DND-41 (cell line): ENCODE results near the gene CNTNAP5.
"Not testable (repeated sequence)": the region's sequence is repeated elsewhere in the genome, so short reads cannot be mapped to it uniquely, and the experiment has no call there.

Source experiments
- ATAC-seq: fragments of 200-7000 bp; cut with Tn5 transposase; 3 replicates; pipeline ENCODE4 v1.9.1; 2021; ENCODE audit warnings: low read depth; ENCODE audit not compliant: insufficient read depth
- DNase-seq: peaks from one replicate; pipeline ENCODE4 v3.0.0-alpha.2; 2020
- H2AFZ ChIP-seq: 2 replicates; pipeline ENCODE4 v1.6.0; 2012; ENCODE audit warnings: low read depth, low read length
- H3K27ac ChIP-seq: 2 replicates; pipeline ENCODE4 v1.5.1; 2012; ENCODE audit warnings: low read length, inconsistent platforms
- H3K27me3 ChIP-seq: fragments of 200-600 bp; sonication (generic); 2 replicates; pipeline ENCODE4 v1.6.0; 2012; ENCODE audit warnings: low read length, mild to moderate bottlenecking, inconsistent platforms; ENCODE audit not compliant: insufficient read depth, poor library complexity
- H3K36me3 ChIP-seq: 2 replicates; pipeline ENCODE4 v1.5.1; 2012; ENCODE audit warnings: low read length, inconsistent platforms; ENCODE audit not compliant: insufficient read depth
- H3K4me1 ChIP-seq: 2 replicates; pipeline ENCODE4 v1.5.1; 2012; ENCODE audit warnings: mild to moderate bottlenecking, low read length; ENCODE audit not compliant: insufficient read depth
- H3K4me2 ChIP-seq: 2 replicates; pipeline ENCODE4 v1.6.0; 2012; ENCODE audit warnings: mild to moderate bottlenecking, moderate library complexity, low read length, inconsistent platforms; ENCODE audit not compliant: insufficient read depth
- H3K4me3 ChIP-seq, 2 experiments: fragments of 200-600 bp in 1 of 2; shearing (Covaris generic) in 1 of 2; 2 replicates each; pipeline ENCODE4 v1.5.1; 2012 to 2016; ENCODE audit warnings: inconsistent platforms in 2 of 2, low read length in 2 of 2, mild to moderate bottlenecking in 2 of 2, low read depth in 1 of 2, moderate library complexity in 1 of 2
- H3K79me2 ChIP-seq: 2 replicates; pipeline ENCODE4 v1.6.0; 2012; ENCODE audit warnings: low read length, inconsistent platforms; ENCODE audit not compliant: insufficient read depth
- H3K9ac ChIP-seq: 2 replicates; pipeline ENCODE4 v1.6.0; 2012; ENCODE audit warnings: low read depth, mild to moderate bottlenecking, inconsistent platforms, low read length, moderate library complexity
- H3K9me3 ChIP-seq: 2 replicates; pipeline ENCODE4 v1.5.1; 2012; ENCODE audit warnings: low read length, moderate library complexity, mild to moderate bottlenecking, inconsistent platforms; ENCODE audit not compliant: insufficient read depth, severe bottlenecking
- H4K20me1 ChIP-seq: 2 replicates; pipeline ENCODE4 v1.6.0; 2012; ENCODE audit warnings: low read length; ENCODE audit not compliant: insufficient read depth
- CTCF ChIP-seq: IDR thresholded peaks from 2 replicates; pipeline ENCODE4 v1.5.1; 2012; ENCODE audit warnings: borderline replicate concordance, low read length, moderate library complexity, mild to moderate bottlenecking; ENCODE audit not compliant: poor library complexity, severe bottlenecking; ENCODE audit errors: extremely low read depth
- EZH2 ChIP-seq: IDR thresholded peaks from 3 replicates; pipeline ENCODE4 v1.6.1; 2012; ENCODE audit warnings: borderline replicate concordance, low read depth, mild to moderate bottlenecking, moderate library complexity, low read length, inconsistent platforms; ENCODE audit not compliant: severe bottlenecking

Gene CNTNAP5

GRCh38 chr2:124395961-124396360 lies 370.9 kb downstream of the CNTNAP5 start:
- Histone ChIP-seq H3K36me3 (no peaks in the 10 kb centered on the region), H3K4me2 (no peak overlapping the region), H3K4me1 (no peaks in the 10 kb centered on the region), H3K9me3 (no peaks in the 10 kb centered on the region), H3K9ac (no peak overlapping the region), H3K27ac (no peak overlapping the region), H3K79me2 (no peaks in the 10 kb centered on the region), H4K20me1 (no peaks in the 10 kb centered on the region), H2AFZ (no peak overlapping the region), H3K27me3 (no peaks in the 10 kb centered on the region), H3K4me3 (no peak overlapping the region)
- DNase-seq (no peak), ATAC-seq (no peak)
- no peak for TF ChIP-seq CTCF
- TF ChIP-seq EZH2, result no peak

- Histone ChIP-seq H3K9me3 (no peaks in the 10 kb centered on the region), H2AFZ (no peak overlapping the region), H3K4me2 (no peak overlapping the region), H4K20me1 (no peaks in the 10 kb centered on the region), H3K4me3 (no peak overlapping the region), H3K27ac (no peak overlapping the region), H3K27me3 (no peaks in the 10 kb centered on the region), H3K36me3 (no peaks in the 10 kb centered on the region), H3K9ac (no peak overlapping the region), H3K4me1 (no peaks in the 10 kb centered on the region), H3K79me2 (no peaks in the 10 kb centered on the region)
- TF ChIP-seq EZH2 (no peak), CTCF (no peak)
- ATAC-seq (no peak), DNase-seq (no peak)
These were observed 377.2 kb downstream of the CNTNAP5 start for GRCh38 chr2:124402274-124402673.

GRCh38 chr2:124407836-124408534 lies 382.9 kb downstream of the CNTNAP5 start:
- H3K27me3 ChIP-seq, H3K4me1 ChIP-seq, H4K20me1 ChIP-seq, DNase-seq, H3K27ac ChIP-seq, H3K79me2 ChIP-seq, H2AFZ ChIP-seq, H3K4me3 ChIP-seq, H3K9me3 ChIP-seq, ATAC-seq, H3K9ac ChIP-seq, H3K36me3 ChIP-seq, H3K4me2 ChIP-seq: not testable (repeated sequence)

- Histone ChIP-seq H3K9me3 (no peaks in the 10 kb centered on the region), H3K4me2 (no peak overlapping the region), H3K36me3 (no peaks in the 10 kb centered on the region), H3K4me1 (no peaks in the 10 kb centered on the region), H3K27ac (no peak overlapping the region), H3K4me3 (no peak overlapping the region), H4K20me1 (no peaks in the 10 kb centered on the region), H3K79me2 (no peaks in the 10 kb centered on the region), H3K27me3 (no peaks in the 10 kb centered on the region), H2AFZ (no peak overlapping the region), H3K9ac (no peak overlapping the region)
- no peak for DNase-seq
- ATAC-seq, result no peak
- TF ChIP-seq CTCF (no peak), EZH2 (no peak)
These were observed 399.0 kb downstream of the CNTNAP5 start for GRCh38 chr2:124424074-124424473.
